ENCODE measurements around the gene RAB43. TPM values are rescaled to one million over a fixed set of nuclear protein-coding genes. Genes with fewer than 3 reads are reported as not detected.

Gene RAB43
- total and polyA plus RNA-seq, 3 donors from 2014 or later: 12.4 to 28.2 (median 27.2) TPM

DNA sequence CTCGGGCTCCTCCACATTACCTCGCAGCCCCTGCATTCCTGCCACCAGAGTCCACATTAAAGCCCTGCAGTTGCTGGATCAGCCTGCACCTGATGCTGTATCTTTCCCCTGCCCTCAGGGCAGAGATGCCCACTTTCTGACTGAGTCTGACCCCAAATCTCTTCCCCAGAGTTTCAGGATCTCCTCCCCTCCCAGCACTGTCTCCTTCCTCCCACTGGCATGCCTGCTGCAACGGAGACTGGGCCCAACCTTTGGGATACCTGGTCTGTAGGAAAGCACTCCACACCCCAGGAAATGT, 81.6 kb downstream of the RAB43 start:
- WGBS, 2 donors: 64 to 75% methylated on average over 3 of the region's 3 CpGs
- no peaks in the 10 kb centered on the region for H3K36me3 ChIP-seq (ENCODE audit: low read depth, missing control alignments)
- H3K4me1 ChIP-seq: no peaks in the 10 kb centered on the region
- TF ChIP-seq, protein P1, sequence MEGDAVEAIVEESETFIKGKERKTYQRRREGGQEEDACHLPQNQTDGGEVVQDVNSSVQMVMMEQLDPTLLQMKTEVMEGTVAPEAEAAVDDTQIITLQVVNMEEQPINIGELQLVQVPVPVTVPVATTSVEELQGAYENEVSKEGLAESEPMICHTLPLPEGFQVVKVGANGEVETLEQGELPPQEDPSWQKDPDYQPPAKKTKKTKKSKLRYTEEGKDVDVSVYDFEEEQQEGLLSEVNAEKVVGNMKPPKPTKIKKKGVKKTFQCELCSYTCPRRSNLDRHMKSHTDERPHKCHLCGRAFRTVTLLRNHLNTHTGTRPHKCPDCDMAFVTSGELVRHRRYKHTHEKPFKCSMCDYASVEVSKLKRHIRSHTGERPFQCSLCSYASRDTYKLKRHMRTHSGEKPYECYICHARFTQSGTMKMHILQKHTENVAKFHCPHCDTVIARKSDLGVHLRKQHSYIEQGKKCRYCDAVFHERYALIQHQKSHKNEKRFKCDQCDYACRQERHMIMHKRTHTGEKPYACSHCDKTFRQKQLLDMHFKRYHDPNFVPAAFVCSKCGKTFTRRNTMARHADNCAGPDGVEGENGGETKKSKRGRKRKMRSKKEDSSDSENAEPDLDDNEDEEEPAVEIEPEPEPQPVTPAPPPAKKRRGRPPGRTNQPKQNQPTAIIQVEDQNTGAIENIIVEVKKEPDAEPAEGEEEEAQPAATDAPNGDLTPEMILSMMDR (IDR thresholded peaks at IDR 0.05): no peak
- no peak for TF ChIP-seq POLR2A (IDR thresholded peaks at IDR 0.05)
- no peaks in the 10 kb centered on the region for H3K27me3 ChIP-seq
- intact Hi-C loops (cut with DNase I; ENCODE audit: low total_unique reads): no loop called here
- no peak for DNase-seq
- no peaks in the 10 kb centered on the region for H3K9me3 ChIP-seq
- no peak overlapping the region for H3K4me3 ChIP-seq
- H3K27ac ChIP-seq: no peak overlapping the region

DNA sequence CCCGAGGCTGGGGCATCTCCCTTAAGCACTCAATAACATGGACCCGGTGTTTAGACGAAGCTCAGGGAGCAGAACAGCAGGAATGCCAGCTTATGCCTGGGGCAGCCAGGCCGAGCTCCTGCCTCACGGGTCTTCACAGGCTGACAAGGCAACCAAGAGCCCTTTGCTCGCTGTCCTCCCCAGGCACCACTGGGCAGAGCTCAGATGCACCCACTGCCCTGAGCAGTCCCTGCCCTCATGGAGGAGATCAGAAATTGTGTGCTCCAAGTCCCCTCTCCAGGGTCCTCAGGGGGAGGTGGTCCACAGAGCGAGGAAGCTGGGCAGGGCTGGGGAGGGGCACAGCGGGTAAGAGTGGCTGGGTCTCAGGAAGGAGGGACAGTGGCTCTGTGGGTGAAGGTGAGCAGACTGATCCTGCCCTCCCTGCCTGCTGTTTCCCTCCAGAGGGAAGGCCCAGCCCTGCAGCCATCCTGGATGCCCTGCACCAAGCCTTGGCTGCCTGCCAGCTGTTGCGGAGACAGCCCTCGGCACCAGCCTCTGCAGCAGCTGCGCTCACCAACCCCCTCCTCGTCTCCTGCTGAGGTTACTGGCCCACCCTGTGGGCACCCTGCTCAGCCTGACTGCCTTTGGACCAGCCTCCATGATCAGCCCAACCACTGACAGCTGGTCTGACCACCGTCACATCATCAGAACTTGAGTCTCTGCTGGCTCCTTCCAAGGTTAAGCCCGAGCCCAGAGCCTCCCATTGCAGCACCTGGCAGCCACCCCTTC, 82.1 kb downstream of the RAB43 start:
- H3K27me3 ChIP-seq: no peaks in the 10 kb centered on the region
- no peaks in the 10 kb centered on the region for H3K9me3 ChIP-seq
- no peak overlapping the region for H3K4me3 ChIP-seq
- no peaks in the 10 kb centered on the region for H3K4me1 ChIP-seq
- H3K27ac ChIP-seq: no peak overlapping the region
- intact Hi-C loops (cut with DNase I; ENCODE audit: low total_unique reads): no loop called here
- TF ChIP-seq, protein P1 (IDR thresholded peaks at IDR 0.05): no peak
- DNase-seq: no peak
- no peaks in the 10 kb centered on the region for H3K36me3 ChIP-seq (ENCODE audit: low read depth, missing control alignments)
- 70% methylated on average over 4 to 14 of the region's 14 CpGs for WGBS, 2 donors

DNA sequence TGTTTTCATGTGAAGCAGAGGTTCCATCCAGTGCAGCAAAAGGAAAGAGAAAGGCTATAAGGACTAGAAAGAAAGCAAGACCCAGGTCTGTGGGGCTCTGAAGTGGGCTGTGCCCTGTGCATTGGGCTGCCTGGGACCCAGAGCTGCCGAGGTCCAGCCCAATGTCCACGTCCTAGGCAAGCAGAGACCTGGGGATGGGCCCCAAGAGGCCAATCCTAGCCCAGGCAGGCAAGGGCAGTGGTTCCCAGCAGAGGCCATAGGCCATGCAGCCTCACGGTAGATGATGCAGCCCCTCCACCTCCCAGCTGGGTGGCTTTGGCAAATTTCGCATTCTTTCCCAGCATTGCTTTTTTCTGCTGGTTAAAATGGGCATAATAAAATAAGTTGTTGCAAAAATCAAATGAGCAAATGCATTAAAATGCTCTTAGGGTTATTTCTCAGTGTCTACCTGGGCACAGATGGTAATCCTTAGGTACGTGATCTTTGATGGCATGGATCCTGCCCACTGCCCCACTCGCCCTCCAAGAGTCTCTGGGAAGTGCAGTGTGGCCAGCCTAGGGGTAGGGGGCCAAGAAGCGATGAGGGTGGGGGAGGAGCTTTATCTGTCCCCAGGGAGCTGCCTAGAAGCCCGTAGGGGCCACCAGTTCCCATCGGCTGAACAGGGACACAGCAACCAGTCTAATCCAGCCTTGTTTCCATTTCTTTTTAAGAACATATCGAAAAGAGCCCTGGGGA, 83.3 kb downstream of the RAB43 start:
- WGBS, 2 donors: 75 to 82% methylated on average over 10 of the region's 10 CpGs
- TF ChIP-seq POLR2A (IDR thresholded peaks at IDR 0.05): no peak
- TF ChIP-seq, protein P1 (IDR thresholded peaks at IDR 0.05): no peak

More for the DNA sequence above, 83.3 kb downstream of the RAB43 start:
- no peak overlapping the region for H3K4me3 ChIP-seq
- H3K9me3 ChIP-seq: no peaks in the 10 kb centered on the region
- intact Hi-C loops (cut with DNase I; ENCODE audit: low total_unique reads): no loop called here
- no peaks in the 10 kb centered on the region for H3K27me3 ChIP-seq
- DNase-seq: no peak
- H3K27ac ChIP-seq: no peak overlapping the region
- no peaks in the 10 kb centered on the region for H3K36me3 ChIP-seq (ENCODE audit: low read depth, missing control alignments)
- H3K4me1 ChIP-seq: no peaks in the 10 kb centered on the region

Other genes starting within 250 kb of the RAB43 start
- gene ACAD9, start 242.2 kb downstream of the RAB43 start, total RNA-seq: 10 to 100 TPM; 80.4 to 80.6 TPM
- 49.5 TPM for gene ACAD9, start 242.2 kb downstream of the RAB43 start, polyA plus RNA-seq (ENCODE audit: insufficient read depth, low read depth, low replicate concordance)
- 10 to 100 TPM; 16.0 to 26.7 TPM for gene CFAP92, start 127.7 kb downstream of the RAB43 start, total RNA-seq
- gene CFAP92, start 127.7 kb downstream of the RAB43 start, polyA plus RNA-seq (ENCODE audit: insufficient read depth, low read depth, low replicate concordance): 62.0 TPM
- 1 to 10 TPM; 2.8 to 2.9 TPM for gene EFCC1, start 120.5 kb downstream of the RAB43 start, total RNA-seq
- gene EFCC1, start 120.5 kb downstream of the RAB43 start, polyA plus RNA-seq (ENCODE audit: insufficient read depth, low read depth, low replicate concordance): 2.6 TPM
- 1 to 10 TPM; 1.4 to 1.7 TPM for gene GP9, start 61.0 kb downstream of the RAB43 start, total RNA-seq
- gene GP9, start 61.0 kb downstream of the RAB43 start, polyA plus RNA-seq (ENCODE audit: insufficient read depth, low read depth, low replicate concordance): 2.1 TPM
- 10 to 100 TPM; 19.4 to 21.0 TPM for gene ISY1, start 39.3 kb upstream of the RAB43 start, total RNA-seq
- gene ISY1, start 39.3 kb upstream of the RAB43 start, polyA plus RNA-seq (ENCODE audit: insufficient read depth, low read depth, low replicate concordance): 20.7 TPM
- gene CNBP, start 62.1 kb upstream of the RAB43 start, total RNA-seq: 100 to 1,000 TPM; 248 to 291 TPM
- gene CNBP, start 62.1 kb upstream of the RAB43 start, polyA plus RNA-seq (ENCODE audit: insufficient read depth, low read depth, low replicate concordance): 295 TPM
- 10 to 100 TPM; 94.5 to 98.2 TPM for gene COPG1, start 127.8 kb upstream of the RAB43 start, total RNA-seq
- 113 TPM for gene COPG1, start 127.8 kb upstream of the RAB43 start, polyA plus RNA-seq (ENCODE audit: insufficient read depth, low read depth, low replicate concordance)
- 10 to 100 TPM; 37.8 to 41.6 TPM for gene HMCES, start 157.1 kb upstream of the RAB43 start, total RNA-seq
- 81.5 TPM for gene HMCES, start 157.1 kb upstream of the RAB43 start, polyA plus RNA-seq (ENCODE audit: insufficient read depth, low read depth, low replicate concordance)

All from testis (tissue), 3 donors.